Skin epidermis (tissue), 12 donors: ENCODE measurements around the gene AGPAT2.
"Not testable (repeated sequence)": the region's sequence is repeated elsewhere in the genome, so short reads cannot be mapped to it uniquely, and the experiment has no call there.

Experiments used
- H3K27ac ChIP-seq, 21 experiments: fragments of 200-600 bp; sonication (generic) in 11 of 21; one replicate each; pipeline ENCODE4 v1.5.0; 2020; ENCODE audit warnings: mild to moderate bottlenecking in 3 of 21, inconsistent platforms in 2 of 21, moderate library complexity in 2 of 21
- H3K4me3 ChIP-seq, 7 experiments: fragments of 200-600 bp; sonication (generic) in 2 of 7; one replicate each; pipeline ENCODE4 v1.5.0; 2020; ENCODE audit warnings: inconsistent platforms in 2 of 7, mild to moderate bottlenecking in 2 of 7, moderate library complexity in 1 of 7

Gene AGPAT2

DNA sequence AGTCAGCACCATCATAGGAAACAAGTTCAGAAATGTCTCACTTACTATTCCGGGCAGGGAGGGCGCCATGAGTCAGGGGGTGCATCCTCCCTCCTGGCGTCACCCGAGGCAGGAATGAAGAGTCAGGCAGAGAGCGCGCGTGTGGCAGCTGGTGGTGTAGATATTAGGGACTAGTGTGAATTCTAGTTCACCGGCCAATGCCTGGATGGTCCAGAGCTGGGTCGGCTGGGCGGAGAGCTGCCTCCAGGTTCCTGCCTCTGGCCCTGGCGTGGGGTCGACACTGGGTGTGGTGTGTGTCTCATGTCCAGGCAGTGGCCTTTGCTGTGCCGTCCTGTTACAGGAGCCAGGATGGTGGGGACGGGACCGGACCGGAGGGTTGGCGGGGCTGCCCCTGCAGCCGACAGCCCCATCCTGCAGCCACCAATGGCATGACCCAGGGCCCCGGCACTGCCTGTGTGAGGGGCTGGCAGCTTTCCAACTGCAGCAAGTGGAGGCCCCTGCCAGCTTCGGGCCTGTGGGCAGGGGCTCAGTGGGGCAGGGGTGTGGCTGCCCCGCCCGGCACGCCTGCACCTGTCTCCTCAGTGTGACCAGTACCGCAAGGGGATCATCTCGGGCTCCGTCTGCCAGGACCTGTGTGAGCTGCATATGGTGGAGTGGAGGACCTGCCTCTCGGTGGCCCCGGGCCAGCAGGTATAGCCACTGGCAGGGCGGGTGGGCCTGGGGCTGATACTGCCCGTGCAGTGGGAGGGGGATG is 34.3 kb upstream of the AGPAT2 start:
- Histone ChIP-seq H3K27ac (peak overlapping the region in 2 of 21 experiments; percentile 6 to 25), H3K4me3 (no peak overlapping the region)

DNA sequence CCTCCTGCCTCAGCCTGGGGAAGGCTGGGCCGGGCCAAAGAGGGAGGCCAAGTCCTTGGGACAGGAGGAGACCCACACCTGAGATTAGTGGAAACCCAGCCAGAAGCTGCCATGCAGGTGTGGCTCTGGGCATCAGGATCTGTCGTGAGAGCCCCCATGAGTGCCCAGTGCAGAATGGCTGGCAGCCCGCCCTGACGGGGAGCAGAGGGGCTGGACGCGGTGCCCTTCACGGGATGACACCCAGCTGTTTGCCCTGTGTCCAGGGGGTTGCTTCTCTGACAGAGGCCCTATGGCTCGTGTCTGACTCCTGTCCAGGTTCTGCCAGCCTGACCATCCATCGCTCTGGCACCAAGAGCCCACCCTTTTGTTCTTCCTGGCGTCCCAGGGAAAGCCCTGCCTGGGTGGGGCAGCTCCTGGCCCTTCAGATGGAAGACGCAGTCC is 33.7 kb upstream of the AGPAT2 start:
- Histone ChIP-seq H3K4me3 (no peak overlapping the region), H3K27ac (peak overlapping the region in 9 of 21 experiments; percentile 6 to 62 (median 34))

DNA sequence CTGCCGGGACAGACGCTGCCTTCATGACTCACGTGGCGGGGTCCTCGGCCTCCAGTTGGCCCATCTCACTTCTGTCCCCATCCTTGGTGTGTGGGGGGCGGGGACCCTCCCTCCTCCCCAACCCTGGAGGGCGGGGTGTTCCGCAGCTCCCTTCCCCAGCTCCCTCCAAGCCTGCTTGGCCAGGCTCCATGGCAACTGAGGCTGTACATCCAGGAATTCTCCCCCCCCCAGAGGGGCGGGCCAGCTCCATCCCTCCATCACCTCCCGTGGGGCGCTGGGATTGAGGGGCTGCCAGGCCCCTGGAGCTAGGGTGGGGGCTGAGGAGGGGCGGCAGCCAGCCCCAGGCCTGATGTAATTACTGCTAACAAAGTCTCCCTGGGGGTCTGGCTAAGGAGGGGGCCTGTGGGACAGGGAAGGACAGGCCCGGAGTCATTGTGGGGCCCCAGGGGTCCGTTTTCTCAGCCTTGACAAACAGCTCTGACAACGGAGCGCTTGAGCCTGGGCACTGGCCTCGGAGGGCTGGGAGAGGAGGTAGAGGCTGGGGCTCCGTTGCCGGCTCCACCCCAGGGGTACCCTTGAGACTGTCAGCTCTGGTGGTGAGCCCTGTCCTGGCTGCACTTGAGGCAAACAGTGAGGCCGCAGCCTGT is 33.1 kb upstream of the AGPAT2 start:
- Histone ChIP-seq H3K4me3 (no peak overlapping the region), H3K27ac (peak overlapping the region in 10 of 21 experiments; percentile 6 to 62 (median 36))

- no peak overlapping the region for H3K4me3 ChIP-seq
- H3K27ac ChIP-seq, result peak overlapping the region in 3 of 21 experiments; percentile 10 to 47 (median 29)
These were observed 32.1 kb upstream of the AGPAT2 start for GRCh38 chr9:136719195-136719880.

- no peak overlapping the region for H3K4me3 ChIP-seq
- peak overlapping the region in 2 of 21 experiments; percentile 1 to 29 for H3K27ac ChIP-seq
These were observed 31.3 kb upstream of the AGPAT2 start for GRCh38 chr9:136718345-136719194.

DNA sequence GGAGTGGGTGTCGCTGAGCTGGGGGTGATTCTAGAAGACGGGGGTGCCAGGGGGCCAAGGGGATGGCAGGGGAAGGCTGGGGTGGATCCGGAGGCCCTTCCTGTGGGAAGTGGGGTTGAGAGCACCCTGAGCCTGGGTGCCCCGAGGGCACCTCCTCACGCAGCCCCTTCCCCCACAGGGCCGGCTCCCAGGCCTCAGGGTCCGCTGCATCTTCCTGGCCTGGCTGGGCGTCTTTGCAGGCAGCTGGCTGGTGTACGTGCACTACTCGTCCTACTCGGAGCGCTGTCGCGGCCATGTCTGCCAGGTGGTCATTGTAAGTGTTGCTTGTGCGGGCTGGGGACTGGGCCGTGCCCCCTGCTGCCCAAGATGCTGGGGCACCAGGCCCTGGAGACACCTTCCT is 30.1 kb upstream of the AGPAT2 start:
- Histone ChIP-seq H3K27ac (no peak overlapping the region), H3K4me3 (no peak overlapping the region)

DNA sequence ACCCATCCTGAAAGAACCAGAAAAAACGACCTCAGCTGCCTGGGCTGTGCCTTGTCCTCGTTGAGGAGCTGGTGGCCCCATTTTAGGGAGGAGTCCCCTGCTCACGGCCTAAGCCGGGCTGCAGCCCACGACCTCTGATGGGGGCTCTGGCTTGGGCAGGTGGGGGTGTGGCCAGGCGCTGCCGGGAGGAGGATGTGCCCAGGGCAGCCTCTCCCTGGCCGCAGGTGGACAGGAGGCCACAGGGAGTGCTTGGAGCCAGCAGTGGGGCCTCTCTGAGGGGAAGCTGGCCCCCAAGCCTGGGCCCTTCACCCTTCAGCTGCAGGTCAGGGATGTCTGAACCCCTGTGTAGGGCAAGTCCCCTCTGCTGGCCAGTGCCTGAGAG is 27.6 kb upstream of the AGPAT2 start:
- no peak overlapping the region for H3K4me3 ChIP-seq
- H3K27ac ChIP-seq, result peak overlapping the region in 9 of 21 experiments; percentile 8 to 84 (median 43)

DNA sequence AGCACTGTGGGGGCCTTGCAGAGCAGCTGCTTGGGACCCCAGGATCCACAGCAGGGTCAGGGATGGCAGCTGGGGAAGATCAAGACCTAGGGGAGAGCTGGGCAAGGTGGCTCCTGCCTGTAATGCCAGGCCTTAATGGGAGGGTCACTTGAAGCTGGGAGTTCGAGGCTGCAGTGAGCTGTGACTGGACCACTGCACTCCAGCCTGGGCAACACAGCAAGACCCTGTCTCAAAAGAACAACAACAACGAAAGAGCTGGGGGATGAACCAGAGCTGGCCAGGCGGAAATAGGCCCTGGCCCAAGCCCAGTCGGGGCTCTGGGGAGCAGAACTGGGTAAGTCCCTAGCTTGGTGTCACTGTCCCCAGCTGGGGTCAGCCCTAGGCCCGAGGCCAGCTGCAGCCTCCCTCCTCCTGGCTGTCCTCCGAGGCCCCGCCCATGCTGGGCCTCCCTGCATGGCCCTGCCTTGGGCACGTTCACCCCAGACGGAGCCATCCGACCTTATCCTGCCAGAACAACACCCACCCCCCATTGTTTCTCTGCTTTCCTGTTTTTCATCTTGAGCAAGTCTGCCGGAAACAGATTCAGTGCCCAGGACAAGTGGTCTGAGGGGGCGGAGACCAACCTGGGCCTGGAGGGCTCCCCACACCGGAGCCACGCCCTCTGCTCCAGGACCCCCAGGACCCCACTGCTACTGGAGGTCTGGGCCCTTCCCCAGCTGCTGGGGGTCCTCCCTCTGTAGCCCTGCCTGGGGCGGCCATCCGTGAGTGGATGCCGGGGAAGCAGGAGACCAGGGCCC is 27.0 kb upstream of the AGPAT2 start:
- H3K27ac ChIP-seq, result peak overlapping the region in 11 of 21 experiments; percentile 12 to 84 (median 43)
- H3K4me3 ChIP-seq, result no peak overlapping the region

- Histone ChIP-seq H3K27ac (peak overlapping the region in 10 of 21 experiments; percentile 2 to 84 (median 38)), H3K4me3 (peak overlapping the region in 5 of 7 experiments; percentile 25 to 45 (median 34))
These were observed 26.3 kb upstream of the AGPAT2 start for GRCh38 chr9:136713550-136713949.

DNA sequence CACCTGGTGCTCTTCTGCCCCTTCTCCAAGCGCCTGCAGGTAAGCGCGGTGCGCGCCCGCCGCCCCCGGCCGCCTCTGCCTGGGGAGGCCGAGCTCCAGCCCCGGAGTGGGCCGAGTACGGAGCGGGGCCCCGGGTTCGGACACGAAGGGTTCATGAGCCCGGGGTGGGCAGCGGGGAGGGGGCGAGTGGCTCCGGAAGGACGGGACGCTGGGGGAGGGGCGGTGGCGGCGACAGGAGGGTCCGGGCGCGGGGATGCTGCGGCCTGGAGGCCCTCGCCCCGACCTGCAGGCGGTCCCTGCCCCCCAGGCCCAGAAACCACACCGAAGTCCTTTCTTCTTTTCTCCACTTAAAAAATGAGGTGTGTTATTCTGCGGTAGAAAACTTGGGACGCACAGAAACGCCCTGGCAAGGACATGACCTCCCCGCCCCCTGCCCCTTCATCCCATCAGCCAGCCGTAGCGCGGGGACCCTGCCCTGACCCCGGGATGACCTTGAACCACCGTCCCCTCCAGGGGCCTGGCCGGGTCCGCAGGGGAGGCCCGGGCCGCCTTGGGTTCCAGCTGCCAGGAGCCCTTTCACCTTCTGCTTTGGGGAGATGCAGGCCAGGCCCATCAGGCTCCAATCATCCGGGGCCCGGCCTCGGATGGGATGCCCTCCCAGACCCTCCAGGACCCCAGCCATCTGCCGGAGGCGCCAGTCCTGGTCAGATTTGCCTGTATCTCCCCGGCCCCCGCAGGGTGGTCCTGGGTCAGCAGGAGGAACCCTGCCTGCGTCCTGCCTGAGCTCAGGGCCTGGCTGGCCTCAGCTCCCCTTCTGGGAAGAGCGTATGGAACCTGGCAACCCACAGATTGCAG is 25.7 kb upstream of the AGPAT2 start:
- Histone ChIP-seq H3K27ac (peak overlapping the region in 12 of 21 experiments; percentile 12 to 84 (median 68)), H3K4me3 (peak overlapping the region in 6 of 7 experiments; percentile 25 to 45 (median 34))

GRCh38 chr9:136711751-136712689 is 24.8 kb upstream of the AGPAT2 start, which contains the start of gene DIPK1B:
DIPK1B (plus strand) TSS chr9:136712572; CDS start chr9:136712666, 94 bp downstream.
- H3K27ac ChIP-seq, result peak within 1 kb of the TSS in 12 of 21 experiments; percentile 12 to 84 (median 68)
- peak within 1 kb of the TSS in 6 of 7 experiments; percentile 25 to 45 (median 34) for H3K4me3 ChIP-seq

DNA sequence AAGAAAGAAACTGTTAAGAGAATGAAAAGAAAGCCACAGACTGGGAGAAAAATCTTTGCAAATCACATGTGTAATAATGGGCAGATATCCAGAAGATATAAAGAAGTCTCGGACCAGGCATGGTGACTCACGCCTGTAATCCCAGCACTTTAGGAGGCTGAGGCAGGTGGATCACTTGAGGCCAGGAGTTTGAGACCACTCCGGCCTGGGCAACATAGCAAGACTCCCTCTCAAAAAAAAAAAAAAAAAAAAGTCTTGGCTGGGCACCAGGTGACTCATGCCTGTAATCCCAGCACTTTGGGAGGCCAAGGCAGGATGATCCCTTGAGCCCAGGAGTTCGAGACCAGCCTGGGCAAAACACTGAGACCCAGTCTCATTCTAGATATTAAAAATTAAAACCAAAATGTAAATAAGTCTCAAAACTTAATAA is 24.0 kb upstream of the AGPAT2 start:
- H3K4me3 ChIP-seq, H3K27ac ChIP-seq: not testable (repeated sequence)

GRCh38 chr9:136710543-136710942 is 23.3 kb upstream of the AGPAT2 start:
- H3K27ac ChIP-seq, result no peak overlapping the region

DNA sequence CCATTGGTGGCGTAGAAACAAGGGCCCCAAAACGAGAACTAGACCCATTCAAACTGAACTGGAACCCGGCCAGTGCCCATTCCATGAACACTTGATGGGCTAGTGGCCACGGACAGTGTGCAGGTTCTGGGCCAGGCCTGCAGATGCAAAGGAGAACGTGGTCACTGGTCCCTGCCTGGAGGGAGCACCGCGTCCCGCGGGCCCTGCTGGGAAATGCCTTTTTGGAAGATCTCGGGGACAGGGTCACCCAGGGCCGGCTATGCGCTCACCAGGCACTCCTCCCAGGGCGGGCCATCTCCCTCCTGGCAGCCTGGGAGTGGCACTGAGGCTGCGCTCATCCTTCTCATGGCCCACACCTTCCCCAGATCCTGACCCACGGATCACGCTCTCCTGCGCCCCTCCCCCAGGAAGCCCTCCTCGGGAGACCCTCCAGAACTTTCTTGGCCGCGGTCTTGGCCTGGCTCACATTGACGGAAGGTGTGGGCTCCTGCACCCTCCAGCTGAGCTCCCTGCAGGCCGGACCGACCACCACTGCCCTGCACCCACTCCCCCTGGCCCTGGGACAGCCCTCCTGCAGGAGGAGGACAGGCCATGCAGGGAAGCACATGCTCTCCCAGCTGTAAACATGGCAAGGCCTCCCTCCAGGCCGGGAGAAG is 22.3 kb upstream of the AGPAT2 start:
- no peak overlapping the region for H3K4me3 ChIP-seq
- no peak overlapping the region for H3K27ac ChIP-seq

More at GRCh38 chr9:136710543-136710942, 23.3 kb upstream of the AGPAT2 start:
- H3K4me3 ChIP-seq, result no peak overlapping the region

GRCh38 chr9:136707849-136708517 is 20.7 kb upstream of the AGPAT2 start:
- Histone ChIP-seq H3K27ac (no peak overlapping the region), H3K4me3 (no peak overlapping the region)
